ENCODE results near the gene KIF19.

DNA sequence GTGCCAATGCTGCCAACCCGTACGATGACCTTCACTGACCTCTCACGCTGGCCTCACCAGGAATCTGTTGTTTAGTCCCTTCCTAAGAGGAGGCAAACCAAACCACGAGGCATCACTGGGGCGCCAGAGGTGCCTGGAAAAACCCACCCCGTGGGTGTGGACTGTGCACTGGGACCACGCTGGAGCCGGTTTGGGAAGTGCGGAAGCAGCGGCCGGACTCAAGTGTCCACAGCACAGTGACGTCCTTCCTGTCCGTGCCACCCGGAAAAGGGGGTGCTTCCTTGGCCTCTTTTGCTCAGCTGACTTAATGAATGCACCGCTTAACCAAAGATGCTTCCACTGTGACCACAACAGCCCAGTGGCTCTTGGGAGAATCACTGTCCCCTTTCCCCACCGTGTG, 9.0 kb upstream of the KIF19 start:
- TF ChIP-seq EZH2 (IDR thresholded peaks at IDR 0.05; ENCODE audit: low read length, unreplicated experiment): no peak
- TF ChIP-seq, protein P1, sequence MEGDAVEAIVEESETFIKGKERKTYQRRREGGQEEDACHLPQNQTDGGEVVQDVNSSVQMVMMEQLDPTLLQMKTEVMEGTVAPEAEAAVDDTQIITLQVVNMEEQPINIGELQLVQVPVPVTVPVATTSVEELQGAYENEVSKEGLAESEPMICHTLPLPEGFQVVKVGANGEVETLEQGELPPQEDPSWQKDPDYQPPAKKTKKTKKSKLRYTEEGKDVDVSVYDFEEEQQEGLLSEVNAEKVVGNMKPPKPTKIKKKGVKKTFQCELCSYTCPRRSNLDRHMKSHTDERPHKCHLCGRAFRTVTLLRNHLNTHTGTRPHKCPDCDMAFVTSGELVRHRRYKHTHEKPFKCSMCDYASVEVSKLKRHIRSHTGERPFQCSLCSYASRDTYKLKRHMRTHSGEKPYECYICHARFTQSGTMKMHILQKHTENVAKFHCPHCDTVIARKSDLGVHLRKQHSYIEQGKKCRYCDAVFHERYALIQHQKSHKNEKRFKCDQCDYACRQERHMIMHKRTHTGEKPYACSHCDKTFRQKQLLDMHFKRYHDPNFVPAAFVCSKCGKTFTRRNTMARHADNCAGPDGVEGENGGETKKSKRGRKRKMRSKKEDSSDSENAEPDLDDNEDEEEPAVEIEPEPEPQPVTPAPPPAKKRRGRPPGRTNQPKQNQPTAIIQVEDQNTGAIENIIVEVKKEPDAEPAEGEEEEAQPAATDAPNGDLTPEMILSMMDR (conservative IDR thresholded peaks at IDR 0.05; ENCODE audit: low read depth, low read length): no peak
- no peak for TF ChIP-seq EZH2phosphoT487 (IDR thresholded peaks at IDR 0.05; ENCODE audit: borderline replicate concordance, low read length)
